ENCODE data around the gene ITK. TPM values are rescaled to one million over a fixed set of nuclear protein-coding genes. Genes with fewer than 3 reads are reported as not detected.
A peak's percentile ranks its signal among the peaks of the same experiment; 100 is the strongest.

The ITK gene
- polyA plus RNA-seq, 3 donors from 2014 or later: 38.5 to 71.9 (median 54.6) TPM

DNA sequence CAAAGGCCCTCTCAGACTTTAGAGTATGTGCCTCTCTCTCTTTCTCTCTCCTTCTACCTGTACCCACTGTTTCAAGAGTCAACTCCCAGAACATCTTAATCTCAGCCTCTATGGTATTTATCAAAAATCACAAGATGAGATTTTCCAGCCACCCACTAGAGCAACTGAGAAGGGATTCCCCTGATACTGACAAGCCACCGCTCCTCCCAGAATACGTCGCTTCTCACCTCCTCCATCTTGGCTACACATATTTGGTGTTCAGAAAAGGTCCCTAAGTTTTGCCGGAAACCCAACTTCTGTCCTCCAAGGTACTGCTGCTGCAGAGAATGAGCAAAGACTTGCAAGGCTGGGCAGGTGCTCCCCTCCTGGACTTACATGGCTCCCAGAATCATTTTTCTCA, 20.6 kb upstream of the ITK start:
- DNase-seq: no peak
- peaks cover 2 to 8% (median 2%) of the 10 kb centered on the region in 3 donors for H3K27me3 Mint-ChIP-seq (ENCODE audit: low read depth in 3 of 3)
- H3K36me3 Mint-ChIP-seq: no peaks in the 10 kb centered on the region
- peaks cover 10 to 14% of the 10 kb centered on the region in 2 donors for H3K4me1 Mint-ChIP-seq
- no peak overlapping the region for H3K4me3 Mint-ChIP-seq
- H3K9me3 Mint-ChIP-seq: no peaks in the 10 kb centered on the region
- peak overlapping the region in 1 of 6 donors; percentile 70 for H3K27ac Mint-ChIP-seq

GRCh38 chr5:157161996-157162395, 18.6 kb upstream of the ITK start:
- peaks cover 2 to 6% (median 4%) of the 10 kb centered on the region in 3 donors for H3K27me3 Mint-ChIP-seq (ENCODE audit: low read depth in 3 of 3)
- peaks cover 5 to 8% of the 10 kb centered on the region in 2 donors for H3K4me1 Mint-ChIP-seq
- no peaks in the 10 kb centered on the region for H3K36me3 Mint-ChIP-seq
- H3K9me3 Mint-ChIP-seq: no peaks in the 10 kb centered on the region
- H3K4me3 Mint-ChIP-seq: no peak overlapping the region
- H3K27ac Mint-ChIP-seq: no peak overlapping the region
- no peak for DNase-seq

DNA sequence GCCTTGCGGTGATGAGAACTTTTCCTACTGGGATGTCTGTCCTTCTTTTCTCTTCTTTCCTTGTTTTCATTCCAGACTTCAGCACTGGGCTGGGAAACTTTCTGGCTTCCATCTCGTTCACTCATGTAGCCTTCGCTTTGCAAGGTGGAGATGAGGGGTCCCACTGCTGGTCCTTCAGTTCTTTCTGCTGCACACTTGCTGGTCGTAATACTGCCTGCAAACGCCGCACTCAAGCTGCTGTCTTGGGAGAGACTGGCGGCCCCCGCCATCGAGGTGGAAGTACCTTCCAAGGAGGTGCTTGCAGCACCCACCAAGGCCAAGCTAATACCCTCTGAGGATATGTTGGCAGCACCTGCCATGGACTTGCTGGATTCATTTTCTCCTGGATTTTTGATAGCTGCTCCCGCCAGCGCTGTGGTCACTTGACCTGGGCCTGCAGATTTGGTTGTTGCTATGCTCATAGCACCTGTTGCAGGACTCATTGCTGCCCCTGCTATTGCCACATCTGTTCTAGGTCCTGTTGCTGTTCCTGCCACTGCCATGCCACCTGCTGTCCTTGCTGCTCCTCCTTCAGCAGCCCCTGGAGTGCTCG, 17.6 kb upstream of the ITK start:
- Mint-ChIP-seq H3K4me1 (peaks cover 9 to 13% of the 10 kb centered on the region in 2 donors), H3K9me3 (no peaks in the 10 kb centered on the region), H3K36me3 (no peaks in the 10 kb centered on the region), H3K27me3 (ENCODE audit: low read depth in 3 of 3) (peaks cover 2 to 6% (median 4%) of the 10 kb centered on the region in 3 donors), H3K27ac (no peak overlapping the region), H3K4me3 (no peak overlapping the region)
- no peak for DNase-seq

- no peak for DNase-seq
- Mint-ChIP-seq H3K27me3 (ENCODE audit: low read depth in 3 of 3) (peaks cover 0 to 6% (median 4%) of the 10 kb centered on the region in 3 donors), H3K27ac (no peak overlapping the region), H3K36me3 (no peaks in the 10 kb centered on the region), H3K4me1 (peaks cover 4 to 8% of the 10 kb centered on the region in 2 donors), H3K9me3 (no peaks in the 10 kb centered on the region), H3K4me3 (no peak overlapping the region)
Measured at GRCh38 chr5:157164521-157164920, 16.1 kb upstream of the ITK start.

GRCh38 chr5:157165261-157165660, 15.4 kb upstream of the ITK start:
- Mint-ChIP-seq H3K9me3 (no peaks in the 10 kb centered on the region), H3K4me3 (no peak overlapping the region), H3K27ac (no peak overlapping the region), H3K4me1 (peaks cover 2 to 8% of the 10 kb centered on the region in 2 donors), H3K27me3 (ENCODE audit: low read depth in 3 of 3) (peaks cover 0 to 6% (median 4%) of the 10 kb centered on the region in 3 donors), H3K36me3 (no peaks in the 10 kb centered on the region)
- DNase-seq: no peak

DNA sequence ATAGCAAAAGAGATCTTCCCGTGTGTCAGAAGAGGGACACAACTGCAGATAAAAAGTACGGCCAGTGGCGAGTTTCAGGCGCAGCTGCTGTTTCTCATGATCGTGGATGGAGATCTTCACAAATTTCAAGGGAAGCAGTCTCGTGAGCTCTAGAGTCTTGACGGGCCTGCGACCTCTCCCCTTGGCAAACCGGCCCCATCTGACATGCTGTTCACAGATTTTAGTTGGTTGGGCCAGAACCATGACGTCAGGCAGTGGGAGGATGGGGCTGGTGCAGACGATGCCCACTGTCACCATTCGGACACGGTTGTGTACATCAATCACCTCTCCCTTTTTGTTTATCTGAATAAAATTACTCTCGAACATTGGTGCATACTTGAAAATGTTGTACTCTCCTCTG, 15.0 kb upstream of the ITK start:
- peaks cover 0 to 6% (median 4%) of the 10 kb centered on the region in 3 donors for H3K27me3 Mint-ChIP-seq (ENCODE audit: low read depth in 3 of 3)

DNA sequence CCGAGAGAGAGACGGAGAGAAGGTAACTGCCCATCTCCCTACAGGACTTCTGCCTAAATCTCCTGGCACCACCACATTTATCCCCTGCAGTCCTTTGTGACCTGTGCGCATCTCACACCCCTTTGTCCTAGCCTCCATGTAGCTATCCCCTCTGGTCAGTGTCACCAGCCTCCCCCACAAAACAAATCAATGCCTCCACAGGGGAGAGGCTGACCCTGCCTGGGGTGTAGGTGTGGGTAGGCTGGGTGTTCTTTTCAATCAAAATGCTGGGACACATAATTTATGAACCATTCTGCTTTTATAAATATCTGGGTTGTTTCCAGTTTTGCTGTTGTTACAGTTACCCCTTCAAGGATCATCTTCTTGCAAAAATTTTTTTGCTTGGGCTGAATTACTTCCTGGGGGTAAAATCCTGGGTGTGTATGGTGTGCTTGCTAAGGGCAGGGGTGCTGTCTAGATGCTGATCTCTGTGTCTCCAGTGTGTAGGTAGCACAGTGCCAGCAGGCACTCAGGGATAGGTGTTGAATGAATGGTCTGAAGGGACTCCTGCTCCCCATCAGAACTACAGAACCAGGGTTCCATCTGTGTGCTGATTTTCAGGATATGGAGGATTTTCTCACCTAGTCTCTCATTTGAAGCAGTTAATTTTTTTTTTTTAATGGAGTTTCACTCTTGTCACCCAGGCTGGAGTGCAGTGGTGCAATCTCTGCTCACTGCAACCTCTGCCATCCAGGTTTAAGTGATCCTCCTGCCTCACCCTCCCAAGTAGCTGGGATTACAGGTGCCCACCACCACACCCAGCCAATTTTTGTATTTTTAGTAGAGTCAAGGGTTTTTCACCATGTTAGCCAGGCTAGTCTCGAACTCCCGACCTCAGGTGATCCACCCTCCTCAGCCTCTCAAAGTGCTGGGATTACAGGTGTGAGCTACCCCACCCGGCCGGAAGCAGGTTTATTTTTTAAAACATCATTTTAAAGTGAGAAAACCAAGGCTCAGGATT, 14.1 kb upstream of the ITK start, which contains the start of gene GARIN3:
Gene GARIN3, minus strand, starts transcription at position 51 of the 1,000 bp plus-strand sequence. CDS start 96 bp downstream, outside the sequence.
- H3K4me3 Mint-ChIP-seq: peak within 1 kb of the TSS in 1 of 5 donors; percentile 58
- H3K4me1 Mint-ChIP-seq: peaks cover 2 to 8% of the 10 kb centered on the region in 2 donors
- H3K27ac Mint-ChIP-seq: peak within 1 kb of the TSS in 1 of 6 donors; percentile 30

More for the DNA sequence above, 15.0 kb upstream of the ITK start:
- no peak for DNase-seq
- Mint-ChIP-seq H3K9me3 (no peaks in the 10 kb centered on the region), H3K4me1 (peaks cover 2 to 8% of the 10 kb centered on the region in 2 donors), H3K27ac (no peak overlapping the region), H3K4me3 (no peak overlapping the region), H3K36me3 (no peaks in the 10 kb centered on the region)

DNA sequence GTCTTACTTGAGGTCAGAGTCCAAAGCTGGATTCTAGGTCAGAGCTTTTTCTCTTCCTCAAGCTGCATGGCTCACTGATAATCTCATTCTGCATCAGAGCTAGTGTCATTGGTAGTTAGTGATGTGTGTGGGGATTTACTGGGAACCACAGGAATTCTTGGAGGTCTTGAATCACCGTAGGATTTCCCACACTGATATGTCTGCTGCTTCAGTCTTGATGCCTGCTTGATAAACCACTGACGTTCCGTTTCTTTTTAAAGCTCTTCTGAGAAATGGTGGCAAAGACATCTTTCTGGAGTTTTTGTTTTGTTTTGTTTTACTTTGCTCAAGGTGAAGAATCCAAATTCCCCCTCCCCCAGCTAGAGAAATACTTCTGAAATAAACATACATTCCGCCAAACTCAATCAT, 13.4 kb upstream of the ITK start:
- H3K27me3 Mint-ChIP-seq (ENCODE audit: low read depth in 3 of 3): peaks cover 0 to 6% (median 4%) of the 10 kb centered on the region in 3 donors
- H3K27ac Mint-ChIP-seq: peak overlapping the region in 1 of 6 donors; percentile 42
- no peaks in the 10 kb centered on the region for H3K36me3 Mint-ChIP-seq
- H3K4me1 Mint-ChIP-seq: peaks cover 8 to 15% of the 10 kb centered on the region in 2 donors
- H3K9me3 Mint-ChIP-seq: no peaks in the 10 kb centered on the region
- H3K4me3 Mint-ChIP-seq: peak overlapping the region in 1 of 5 donors; percentile 58
- DNase-seq: no peak

More for the DNA sequence above, 14.1 kb upstream of the ITK start, which contains the start of gene GARIN3:
- Mint-ChIP-seq H3K27me3 (ENCODE audit: low read depth in 3 of 3) (peaks cover 0 to 6% (median 4%) of the 10 kb centered on the region in 3 donors), H3K9me3 (no peaks in the 10 kb centered on the region), H3K36me3 (no peaks in the 10 kb centered on the region)
- DNase-seq: no peak

DNA sequence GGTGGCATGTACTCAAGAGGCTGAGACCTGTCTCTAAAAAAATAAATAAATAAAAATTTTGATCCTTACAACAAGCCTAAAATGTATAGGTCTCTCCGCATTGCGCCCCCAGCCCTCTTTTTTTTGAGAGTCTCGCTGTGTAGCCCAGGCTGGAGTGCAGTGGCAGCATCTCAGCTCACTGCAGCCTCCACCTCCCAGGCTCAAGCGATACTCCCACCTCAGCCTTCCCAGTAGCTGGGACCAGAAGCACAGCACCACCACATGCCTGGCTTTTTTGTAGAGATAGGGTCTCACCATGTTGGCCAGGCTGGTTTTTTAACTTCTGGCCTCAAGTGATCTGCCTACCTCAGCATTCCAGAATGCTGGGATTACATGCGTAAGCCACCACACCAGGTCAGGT, 12.4 kb upstream of the ITK start:
- Mint-ChIP-seq H3K4me1 (peaks cover 17 to 25% of the 10 kb centered on the region in 2 donors), H3K9me3 (no peaks in the 10 kb centered on the region), H3K27me3 (ENCODE audit: low read depth in 3 of 3) (peaks cover 0 to 5% (median 2%) of the 10 kb centered on the region in 3 donors), H3K36me3 (no peaks in the 10 kb centered on the region), H3K4me3 (no peak overlapping the region), H3K27ac (no peak overlapping the region)
- no peak for DNase-seq

DNA sequence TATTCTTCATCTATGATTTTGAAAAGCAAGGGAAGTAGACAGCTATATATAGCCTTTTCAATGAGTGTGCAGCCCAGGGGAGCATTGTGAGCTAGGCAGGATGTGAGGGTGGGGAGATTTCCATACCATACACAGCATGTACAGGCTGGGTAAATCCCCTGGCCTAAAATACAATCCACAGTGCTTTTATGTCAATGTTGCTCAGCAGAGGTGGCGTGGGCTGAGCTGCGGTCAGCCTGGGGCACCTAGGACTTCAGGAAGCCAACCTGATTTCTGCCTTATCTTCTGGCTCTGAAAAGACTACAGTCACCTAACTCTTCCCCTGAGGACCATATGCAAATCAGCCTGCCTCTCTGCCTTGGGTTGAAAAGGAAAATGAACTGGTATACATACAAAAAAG, 8.2 kb upstream of the ITK start:
- peak overlapping the region in 2 of 5 donors; percentile 14 to 57 for H3K4me3 Mint-ChIP-seq
- H3K36me3 Mint-ChIP-seq: no peaks in the 10 kb centered on the region
- DNase-seq: peak; percentile 35 to 44 (median 39)
- no peaks in the 10 kb centered on the region for H3K27me3 Mint-ChIP-seq (ENCODE audit: low read depth in 3 of 3)
- peak overlapping the region; percentile 28 to 88 (median 74) for H3K27ac Mint-ChIP-seq
- no peaks in the 10 kb centered on the region for H3K9me3 Mint-ChIP-seq
- peaks cover 16 to 21% of the 10 kb centered on the region in 2 donors for H3K4me1 Mint-ChIP-seq

GRCh38 chr5:157175071-157175612, 5.5 kb upstream of the ITK start:
- DNase-seq: no peak
- H3K9me3 Mint-ChIP-seq: no peaks in the 10 kb centered on the region
- H3K4me3 Mint-ChIP-seq: no peak overlapping the region
- H3K27ac Mint-ChIP-seq: peak overlapping the region in 1 of 6 donors; percentile 45
- H3K36me3 Mint-ChIP-seq: no peaks in the 10 kb centered on the region
- no peaks in the 10 kb centered on the region for H3K27me3 Mint-ChIP-seq (ENCODE audit: low read depth in 3 of 3)
- H3K4me1 Mint-ChIP-seq: peaks cover 36 to 40% of the 10 kb centered on the region in 2 donors

GRCh38 chr5:157177953-157178352, 2.7 kb upstream of the ITK start:
- DNase-seq: no peak
- Mint-ChIP-seq H3K27me3 (ENCODE audit: low read depth in 3 of 3) (peaks cover 0 to 4% (median 0%) of the 10 kb centered on the region in 3 donors), H3K9me3 (no peaks in the 10 kb centered on the region), H3K27ac (peak overlapping the region; percentile 11 to 99 (median 98)), H3K4me1 (peaks cover 39 to 49% of the 10 kb centered on the region in 2 donors), H3K4me3 (peak overlapping the region in 1 of 5 donors; percentile 38), H3K36me3 (peaks cover 3% of the 10 kb centered on the region in 3 donors)

GRCh38 chr5:157178966-157179365, 1.7 kb upstream of the ITK start:
- Mint-ChIP-seq H3K27me3 (ENCODE audit: low read depth in 3 of 3) (peaks cover 0 to 4% (median 0%) of the 10 kb centered on the region in 3 donors), H3K9me3 (no peaks in the 10 kb centered on the region), H3K36me3 (peaks cover 11 to 13% (median 12%) of the 10 kb centered on the region in 3 donors), H3K27ac (peak overlapping the region; percentile 93 to 99 (median 99)), H3K4me1 (peaks cover 46 to 56% of the 10 kb centered on the region in 2 donors), H3K4me3 (peak overlapping the region in 2 of 5 donors; percentile 22 to 49)
- DNase-seq: no peak
